Measurements from ENCODE around the gene KIF1A. TPM values are rescaled to one million over a fixed set of nuclear protein-coding genes. Genes with fewer than 3 reads are reported as not detected.
A peak's percentile ranks its signal among the peaks of the same experiment; 100 is the strongest.

KIF1A gene
- total RNA-seq, 1 donor from 2014 or later, result 2.0 TPM

DNA sequence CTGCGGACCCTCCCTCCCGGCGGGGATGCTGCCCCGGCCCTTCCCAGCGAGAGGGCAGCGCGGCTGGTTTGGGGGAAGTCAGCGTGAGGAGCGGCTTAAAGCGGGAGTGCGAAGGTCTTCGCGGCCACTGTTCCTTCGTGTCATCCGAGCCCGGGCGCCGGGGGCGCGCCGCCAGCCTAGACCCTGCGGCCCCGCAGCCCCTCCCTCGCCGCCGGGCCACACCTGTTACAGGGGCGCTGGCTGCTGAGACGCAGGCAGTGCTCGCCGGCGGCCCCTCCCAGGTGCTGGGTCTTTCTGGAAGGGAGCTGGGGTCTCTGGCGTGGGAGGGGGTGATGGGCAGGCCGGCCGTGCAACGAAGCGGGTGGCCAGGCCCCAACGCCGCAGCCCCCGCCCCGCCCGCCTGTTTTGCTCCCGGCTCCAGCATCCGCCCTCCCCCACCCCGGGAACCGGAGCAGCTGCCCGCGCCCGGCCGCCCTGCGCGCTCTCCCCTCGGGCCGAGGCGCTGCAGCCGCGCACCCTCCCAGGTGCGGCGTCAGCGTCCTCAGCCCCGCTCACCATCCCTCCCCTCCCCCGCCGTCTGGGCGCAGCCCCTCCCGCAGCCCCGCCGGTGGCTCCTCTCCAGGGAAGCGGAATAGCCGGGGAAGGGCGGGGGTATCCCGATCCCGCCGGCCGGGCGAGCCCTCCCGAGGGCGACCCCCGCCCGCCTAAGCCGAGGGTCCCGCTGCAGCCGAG lies 727 bp downstream of the KIF1A start:
- TF ChIP-seq, protein P1, sequence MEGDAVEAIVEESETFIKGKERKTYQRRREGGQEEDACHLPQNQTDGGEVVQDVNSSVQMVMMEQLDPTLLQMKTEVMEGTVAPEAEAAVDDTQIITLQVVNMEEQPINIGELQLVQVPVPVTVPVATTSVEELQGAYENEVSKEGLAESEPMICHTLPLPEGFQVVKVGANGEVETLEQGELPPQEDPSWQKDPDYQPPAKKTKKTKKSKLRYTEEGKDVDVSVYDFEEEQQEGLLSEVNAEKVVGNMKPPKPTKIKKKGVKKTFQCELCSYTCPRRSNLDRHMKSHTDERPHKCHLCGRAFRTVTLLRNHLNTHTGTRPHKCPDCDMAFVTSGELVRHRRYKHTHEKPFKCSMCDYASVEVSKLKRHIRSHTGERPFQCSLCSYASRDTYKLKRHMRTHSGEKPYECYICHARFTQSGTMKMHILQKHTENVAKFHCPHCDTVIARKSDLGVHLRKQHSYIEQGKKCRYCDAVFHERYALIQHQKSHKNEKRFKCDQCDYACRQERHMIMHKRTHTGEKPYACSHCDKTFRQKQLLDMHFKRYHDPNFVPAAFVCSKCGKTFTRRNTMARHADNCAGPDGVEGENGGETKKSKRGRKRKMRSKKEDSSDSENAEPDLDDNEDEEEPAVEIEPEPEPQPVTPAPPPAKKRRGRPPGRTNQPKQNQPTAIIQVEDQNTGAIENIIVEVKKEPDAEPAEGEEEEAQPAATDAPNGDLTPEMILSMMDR (IDR thresholded peaks at IDR 0.05; ENCODE audit: borderline replicate concordance), result no peak
- intact Hi-C loops (cut with micrococcal nuclease), result no loop called here
- Histone ChIP-seq H3K27ac (replicated peaks) (no peak overlapping the region), H3K9me3 (replicated peaks) (peaks cover 19% of the 10 kb centered on the region), H3K36me3 (no peaks in the 10 kb centered on the region), H3K4me3 (peak overlapping the region; percentile 56), H3K27me3 (ENCODE audit: low read depth) (peaks cover 96% of the 10 kb centered on the region), H3K4me1 (peaks cover 25% of the 10 kb centered on the region)
- peak; percentile 10 for DNase-seq

DNA sequence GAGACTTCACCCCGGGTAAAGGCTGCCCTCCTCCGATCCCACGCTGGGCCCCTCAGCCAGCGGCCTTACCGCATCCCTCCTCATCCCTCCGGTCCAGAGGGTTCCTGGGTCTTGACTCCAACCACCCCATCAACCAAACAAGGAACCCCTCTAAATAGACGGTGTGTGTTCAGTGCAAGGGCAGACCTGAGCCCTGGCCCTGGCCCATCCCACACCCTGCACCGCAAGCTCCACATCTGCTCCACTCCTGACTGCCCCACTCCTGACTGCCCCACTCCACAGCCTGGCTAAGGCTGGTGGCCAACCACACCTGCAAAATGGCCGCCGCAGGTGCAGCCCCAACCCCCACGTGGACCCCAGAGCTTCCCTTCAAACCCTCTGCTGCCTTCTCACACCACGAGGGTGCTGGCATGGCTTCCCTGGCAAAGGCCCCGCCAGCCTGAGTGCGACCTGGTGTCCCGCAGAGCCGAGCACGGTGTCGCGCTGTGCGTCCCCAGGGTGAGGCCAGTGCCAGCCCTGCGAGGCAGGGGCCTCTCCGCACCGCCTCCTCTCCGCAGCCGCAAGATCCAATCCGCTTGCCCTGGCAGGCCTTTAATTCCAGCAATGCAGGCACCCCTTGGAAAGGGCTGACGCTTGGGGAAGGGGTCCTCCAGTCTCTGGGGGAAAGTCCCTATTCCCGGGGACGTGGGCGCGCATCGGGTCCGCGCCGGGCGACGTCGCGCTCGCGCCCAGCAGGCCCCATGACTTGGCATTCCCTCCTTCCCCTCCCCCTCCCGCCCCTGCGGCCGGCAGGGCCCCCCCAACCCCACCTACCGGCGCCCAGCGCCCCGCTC lies 1.5 kb downstream of the KIF1A start:
- TF ChIP-seq, protein P1 (IDR thresholded peaks at IDR 0.05; ENCODE audit: borderline replicate concordance), result no peak
- DNase-seq, result no peak
- Histone ChIP-seq H3K4me3 (peak overlapping the region; percentile 56), H3K27ac (replicated peaks) (no peak overlapping the region), H3K27me3 (ENCODE audit: low read depth) (peaks cover 94% of the 10 kb centered on the region), H3K36me3 (no peaks in the 10 kb centered on the region), H3K9me3 (replicated peaks) (peaks cover 22% of the 10 kb centered on the region), H3K4me1 (peaks cover 25% of the 10 kb centered on the region)
- intact Hi-C loops (cut with micrococcal nuclease), result no loop called here

DNA sequence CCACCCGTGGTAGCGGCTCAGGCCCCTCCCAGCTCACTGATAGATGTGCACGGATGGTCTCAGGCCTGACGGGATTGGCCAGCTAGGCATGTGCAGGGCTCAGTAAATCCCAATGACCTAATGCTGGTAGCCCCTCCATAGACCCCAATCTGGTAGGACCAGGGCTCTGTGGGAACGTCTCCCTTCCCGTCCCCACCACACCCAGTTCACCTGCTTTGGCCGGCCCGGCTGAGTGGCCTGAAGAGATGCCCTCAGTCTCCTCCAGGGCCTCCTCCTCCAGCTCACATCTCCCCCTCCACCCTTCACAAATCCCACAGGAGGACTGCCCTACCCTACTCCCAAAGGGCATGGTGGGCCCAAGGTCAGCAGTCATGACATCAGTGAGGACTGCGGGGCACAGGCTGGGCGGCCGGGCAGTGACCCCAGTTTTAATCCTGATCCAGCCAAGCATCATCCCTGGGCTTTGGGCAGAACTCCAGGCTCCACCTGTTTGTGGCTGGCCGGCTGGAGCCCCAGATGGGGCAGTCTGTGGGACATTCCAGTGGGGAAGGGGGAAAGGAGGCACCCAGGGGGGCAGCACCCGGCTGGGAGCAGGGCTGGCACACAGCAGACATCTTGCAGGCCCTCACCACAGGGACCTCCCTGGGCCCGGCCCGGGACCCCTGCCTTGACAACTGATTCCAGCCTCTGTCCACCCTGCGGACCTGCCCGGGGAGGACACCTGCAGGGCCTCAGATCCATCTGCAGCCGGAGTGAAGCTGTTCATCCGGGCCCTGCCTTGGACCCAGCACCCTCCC lies 2.3 kb downstream of the KIF1A start:
- DNase-seq, result peak; percentile 7
- Histone ChIP-seq H3K36me3 (no peaks in the 10 kb centered on the region), H3K9me3 (replicated peaks) (peaks cover 22% of the 10 kb centered on the region), H3K27ac (replicated peaks) (no peak overlapping the region), H3K4me1 (peaks cover 25% of the 10 kb centered on the region), H3K27me3 (ENCODE audit: low read depth) (peaks cover 86% of the 10 kb centered on the region), H3K4me3 (no peak overlapping the region)
- TF ChIP-seq, protein P1 (IDR thresholded peaks at IDR 0.05; ENCODE audit: borderline replicate concordance), result no peak
- intact Hi-C loops (cut with micrococcal nuclease), result no loop called here

DNA sequence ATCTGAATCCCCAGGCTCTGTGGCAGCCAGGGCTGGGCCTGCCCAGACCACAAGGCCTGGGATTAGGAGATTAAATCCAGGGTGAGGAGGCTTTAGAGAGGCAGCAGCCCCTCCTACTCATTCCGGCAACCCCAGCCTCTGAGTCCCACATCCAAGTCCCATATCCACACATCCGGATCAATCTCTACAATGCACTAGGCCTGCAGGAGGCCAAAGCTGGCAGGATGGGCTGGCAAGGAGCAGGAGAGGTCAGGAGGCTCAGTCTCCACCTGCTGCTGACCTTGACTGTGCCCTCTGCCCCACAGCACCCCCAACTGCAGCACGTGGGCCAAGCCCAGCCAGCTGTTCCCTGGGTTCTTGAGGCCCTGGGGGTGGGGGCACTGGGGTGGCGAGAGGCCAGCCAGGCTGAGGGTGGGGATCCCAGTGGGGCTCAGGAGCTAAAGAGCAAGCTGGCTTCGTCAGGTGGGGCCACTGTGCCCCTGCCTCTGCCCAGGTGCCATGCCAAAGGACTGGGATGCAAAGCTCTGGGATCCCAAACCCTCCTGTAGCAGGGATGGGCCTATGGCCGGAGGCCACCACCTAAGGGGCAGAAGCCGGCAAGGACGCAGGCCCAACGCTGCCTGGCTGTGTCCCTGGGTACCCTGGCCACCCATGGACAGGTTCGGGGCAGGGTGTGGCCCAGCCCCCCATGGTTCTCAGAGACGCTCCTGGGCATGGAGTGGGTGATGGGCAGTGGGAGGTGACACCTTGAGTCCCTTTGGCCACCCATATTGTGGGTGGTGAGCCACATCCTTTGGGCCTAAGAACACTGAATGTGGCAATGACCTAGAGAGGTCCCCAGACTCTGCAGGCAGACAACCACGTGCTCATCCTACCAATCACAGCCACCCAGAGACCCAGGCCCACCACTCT lies 3.2 kb downstream of the KIF1A start:
- no peaks in the 10 kb centered on the region for H3K36me3 ChIP-seq
- no peak overlapping the region for H3K27ac ChIP-seq (replicated peaks)
- H3K4me1 ChIP-seq, result peaks cover 25% of the 10 kb centered on the region
- TF ChIP-seq, protein P1 (IDR thresholded peaks at IDR 0.05; ENCODE audit: borderline replicate concordance), result no peak
- intact Hi-C loops (cut with micrococcal nuclease), result no loop called here
- peaks cover 77% of the 10 kb centered on the region for H3K27me3 ChIP-seq (ENCODE audit: low read depth)
- DNase-seq, result peak; percentile 9
- H3K9me3 ChIP-seq (replicated peaks), result peaks cover 22% of the 10 kb centered on the region
- H3K4me3 ChIP-seq, result no peak overlapping the region

All from left ventricle myocardium inferior (tissue), 1 donor.